GM18870 (cell line): Measurements from ENCODE around the gene OR4C12.
"Not testable (repeated sequence)": the region's sequence is repeated elsewhere in the genome, so short reads cannot be mapped to it uniquely, and the experiment has no call there.

Source experiments
- ATAC-seq: cut with Tn5 transposase; IDR thresholded peaks from one replicate; pipeline ENCODE4 v1.9.1; 2021; ENCODE audit warnings: moderate library complexity; ENCODE audit not compliant: unreplicated experiment

The OR4C12 gene

DNA sequence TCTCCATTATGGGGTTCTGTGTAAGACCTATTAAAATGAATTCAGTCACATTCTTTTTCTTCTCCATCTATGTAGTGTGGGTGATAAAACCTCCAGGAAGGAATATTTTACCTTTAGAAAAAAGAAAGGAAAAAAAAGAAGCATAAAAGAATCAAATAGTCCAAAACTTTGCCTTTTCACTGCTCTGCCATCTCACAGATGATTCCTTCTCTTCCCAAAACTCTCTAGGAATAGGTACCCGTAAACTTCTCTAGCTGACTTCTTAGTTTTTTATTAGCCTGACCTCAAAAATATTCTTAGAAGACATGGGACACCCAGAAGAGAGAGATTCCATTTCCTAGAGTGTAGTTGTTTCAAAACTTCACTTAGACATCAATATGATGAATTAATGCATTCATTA lies at the start of gene OR4C12:
Gene OR4C12, minus strand, starts transcription at position 101 of the 400 bp plus-strand sequence. Its CDS starts 34 bp downstream, at position 67.
- not testable (repeated sequence) for ATAC-seq

DNA sequence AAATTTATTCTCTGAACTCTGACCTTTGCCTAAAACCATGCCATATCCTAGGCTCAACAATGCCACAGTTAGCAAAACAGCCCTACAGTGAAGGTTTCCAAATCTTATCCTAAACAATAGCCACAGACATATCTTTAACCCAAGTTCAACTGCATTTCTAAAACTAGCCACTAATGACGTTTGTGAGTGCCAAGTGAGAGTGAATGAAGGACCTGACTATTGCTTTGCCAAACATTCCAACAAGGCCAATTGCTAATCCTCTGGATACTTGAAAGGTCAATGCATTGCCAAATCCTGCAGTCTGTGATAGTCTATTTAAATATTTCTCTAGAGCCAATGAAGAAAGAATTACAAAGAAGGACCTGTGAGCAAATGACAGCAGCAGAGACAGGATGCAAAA lies 47.9 kb upstream of the OR4C12 start:
- no peak for ATAC-seq

DNA sequence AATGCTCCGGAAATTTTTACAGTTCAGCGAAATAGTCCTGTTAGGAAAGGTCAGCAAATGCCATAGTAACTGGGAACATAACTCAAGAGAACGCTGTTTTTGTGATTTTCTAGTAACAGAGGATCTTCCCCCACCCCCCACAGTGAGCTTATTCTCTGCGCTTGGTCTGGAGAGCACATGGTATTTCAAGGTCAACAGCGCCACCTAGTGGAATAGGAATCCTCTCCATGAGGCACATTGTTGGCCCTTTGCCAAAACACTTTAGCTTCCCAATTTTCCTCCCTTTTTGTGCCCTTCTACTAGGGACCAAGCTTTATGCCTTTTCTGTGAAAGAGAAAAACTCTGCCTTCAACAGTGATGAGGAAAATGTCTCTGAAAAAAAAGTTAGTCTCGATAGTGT lies 13.2 kb upstream of the OR4C12 start:
- no peak for ATAC-seq

DNA sequence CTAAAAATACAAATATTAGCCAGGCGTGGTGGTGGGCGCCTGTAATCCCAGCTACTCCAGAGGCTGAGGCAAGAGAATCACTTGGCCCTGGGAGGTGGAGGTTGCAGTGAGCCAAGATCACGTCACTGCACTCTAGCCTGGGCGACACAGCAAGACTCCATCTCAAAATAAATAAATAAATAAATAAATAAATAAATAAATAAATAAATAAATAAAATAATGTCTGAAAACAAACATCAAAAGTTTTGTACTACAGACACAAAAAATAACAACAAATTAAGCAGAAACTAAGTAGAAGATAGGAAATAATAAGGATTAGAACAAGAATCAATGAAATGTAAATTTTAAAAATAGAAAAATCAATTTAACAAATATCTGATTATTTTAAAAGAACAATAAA lies 8.9 kb downstream of the OR4C12 start:
- not testable (repeated sequence) for ATAC-seq

DNA sequence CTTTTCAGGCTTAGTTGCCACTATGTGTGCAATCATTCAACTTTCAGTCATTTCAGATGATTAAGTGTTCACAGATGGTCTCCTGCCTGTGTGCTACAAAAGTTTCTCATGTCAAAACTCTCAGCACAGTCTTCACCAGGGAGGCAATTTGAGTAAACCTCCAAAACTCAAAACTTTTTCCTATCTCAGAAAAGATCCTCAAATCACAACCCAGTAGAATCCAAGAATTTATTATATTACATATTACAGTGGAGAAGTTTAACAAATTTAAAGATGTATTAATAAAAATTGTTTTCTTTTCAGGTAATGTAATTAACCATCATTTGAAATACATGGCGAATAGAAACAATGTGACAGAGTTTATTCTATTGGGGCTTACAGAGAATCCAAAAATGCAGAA lies 30.2 kb downstream of the OR4C12 start, which contains the start of gene OR4C13:
Gene OR4C13, plus strand, starts transcription at position 301 of the 400 bp plus-strand sequence. Its CDS starts 32 bp downstream, at position 333.
- ATAC-seq: no peak

DNA sequence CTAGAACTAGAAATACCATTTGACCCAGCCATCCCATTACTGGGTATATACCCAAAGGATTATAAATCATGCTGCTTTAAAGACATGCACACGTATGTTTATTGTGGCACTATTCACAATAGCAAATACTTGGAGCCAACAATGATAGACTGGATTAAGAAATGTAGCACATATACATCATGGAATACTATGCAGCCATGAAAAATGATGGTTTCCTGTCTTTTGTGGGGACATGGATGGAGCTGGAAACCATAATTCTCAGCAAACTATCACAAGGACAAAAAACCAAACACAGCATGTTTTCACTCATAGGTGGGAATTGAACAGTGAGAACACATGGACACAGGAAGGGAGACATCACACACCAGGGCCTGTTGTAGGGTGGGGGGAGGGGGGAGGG lies 33.6 kb downstream of the OR4C12 start:
- ATAC-seq: not testable (repeated sequence)
